ENCODE data around the gene HMX1.

HMX1 gene

DNA sequence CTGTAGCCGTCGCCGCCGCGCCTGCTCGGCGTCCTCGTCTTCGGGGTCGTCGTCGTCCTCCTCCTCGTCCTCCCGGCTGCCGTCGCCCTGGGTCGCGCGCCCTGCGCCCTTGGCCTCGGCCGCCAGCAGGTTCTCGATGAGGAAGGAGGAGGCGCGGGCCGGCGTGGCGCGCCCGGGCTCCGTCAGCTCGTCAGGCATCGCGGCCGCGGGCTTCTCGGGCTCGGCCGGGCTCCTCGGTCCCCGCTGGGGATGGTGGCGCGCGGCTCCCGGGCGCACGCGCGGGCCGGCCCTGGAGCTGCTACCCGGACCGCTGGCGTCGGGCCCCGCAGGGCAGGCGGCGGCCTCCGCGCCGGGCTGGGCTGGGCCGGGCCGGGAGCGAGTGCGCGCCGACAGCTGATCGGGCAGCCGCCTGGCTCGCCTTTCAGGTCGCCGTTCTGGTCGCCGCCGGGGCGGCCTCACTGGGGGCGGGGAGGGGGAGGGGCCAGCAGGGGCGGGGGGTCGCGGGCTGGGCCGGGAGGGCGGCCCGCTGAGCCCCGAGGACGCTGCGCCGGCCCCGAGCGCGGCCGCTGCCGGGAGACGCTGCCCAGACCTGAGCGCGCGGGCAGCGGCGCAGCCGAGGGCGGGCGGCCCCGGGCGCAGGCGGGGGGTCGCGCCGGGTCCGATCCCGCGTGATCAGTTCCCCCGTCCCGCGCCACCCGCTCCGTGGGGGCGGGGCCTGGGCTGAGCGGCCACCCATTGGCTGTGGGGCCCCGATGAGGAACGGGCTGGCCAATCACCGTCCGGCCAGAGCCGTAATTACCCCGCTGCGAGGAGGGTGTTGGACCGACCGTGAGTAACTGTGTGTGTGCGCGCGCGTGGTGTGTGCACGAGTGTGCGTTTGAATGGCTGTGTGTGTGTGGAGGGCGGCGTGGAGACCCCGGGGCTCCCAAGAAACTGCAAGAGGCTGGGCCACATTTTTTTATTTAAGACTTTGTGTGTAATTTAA, at the start of gene HMX1:
TSS of gene HMX1 (minus strand) at position 423 of the 985 bp plus-strand sequence. CDS start at position 198, 225 bp downstream.
- peak; percentile 53 for DNase-seq (ENCODE audit: low spot score)

DNA sequence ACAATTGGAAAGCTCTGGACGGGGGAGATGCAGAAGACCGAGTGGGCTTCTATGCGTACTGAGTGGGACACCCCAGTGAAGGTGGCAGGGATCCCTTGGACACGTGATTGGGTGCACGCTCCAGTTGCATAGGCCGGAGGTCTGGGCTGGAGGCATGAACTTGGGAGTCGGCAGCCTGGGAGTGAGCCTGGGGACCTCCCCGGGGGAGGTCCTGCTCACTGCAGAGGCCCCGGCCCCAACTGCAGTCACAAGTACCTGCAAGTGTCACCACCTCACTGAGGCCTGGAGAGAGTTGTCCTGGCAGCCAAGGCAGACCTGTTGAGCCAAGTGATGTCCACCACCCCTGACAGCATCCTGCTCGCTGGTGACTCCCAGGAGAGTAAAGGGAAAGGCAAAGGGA, 49.3 kb upstream of the HMX1 start:
- no peak for DNase-seq (ENCODE audit: low spot score)

- DNase-seq (ENCODE audit: low spot score) = no peak
These were observed 48.8 kb upstream of the HMX1 start for GRCh38 chr4:8920289-8920965.

- no peak for DNase-seq (ENCODE audit: low spot score)
These were observed 48.1 kb upstream of the HMX1 start for GRCh38 chr4:8919651-8920288.

DNA sequence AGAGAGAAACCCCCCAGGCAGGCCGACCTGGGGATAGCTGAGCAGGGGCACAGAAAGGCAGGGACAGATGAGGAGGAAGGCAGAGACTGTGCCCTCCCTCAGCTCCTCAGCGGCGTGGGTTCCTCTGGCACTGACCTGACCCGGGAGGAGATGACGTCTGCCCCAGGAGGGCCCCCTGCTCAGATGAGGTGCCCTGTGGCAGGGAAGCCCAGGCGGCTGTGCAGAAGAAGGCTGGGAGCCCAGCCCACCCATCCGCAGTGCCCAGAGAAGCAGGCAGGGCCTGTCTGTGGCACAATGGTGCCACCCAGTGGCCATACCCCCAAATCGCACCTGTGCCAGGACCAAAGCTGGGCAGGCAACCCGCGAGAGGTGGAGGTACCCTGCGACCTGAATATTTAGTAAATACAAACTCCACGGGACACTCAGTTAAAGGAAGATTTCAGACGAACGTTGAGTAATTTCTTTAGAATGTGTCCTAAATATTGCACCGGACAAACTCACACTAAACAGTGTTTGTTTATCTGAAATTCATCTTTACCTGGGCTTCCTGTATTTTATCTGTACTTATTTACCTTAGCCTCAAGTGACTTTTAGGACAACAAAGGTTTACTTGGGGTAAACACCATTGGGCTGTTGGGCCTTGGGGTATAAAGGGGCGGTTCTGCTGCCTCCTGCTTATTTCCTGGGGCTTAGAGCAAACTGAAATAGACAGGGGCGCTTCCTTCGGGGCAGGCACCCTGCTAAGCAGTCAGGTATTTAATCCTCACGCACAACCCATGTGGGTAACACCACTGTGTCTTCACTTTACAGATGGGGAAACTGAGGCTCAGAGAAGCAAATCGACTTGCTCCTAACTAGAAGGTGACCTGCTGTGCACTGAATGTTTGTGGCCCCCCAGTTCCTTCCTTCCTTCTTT, 46.5 kb upstream of the HMX1 start:
- DNase-seq (ENCODE audit: low spot score) = peak; percentile 32

DNA sequence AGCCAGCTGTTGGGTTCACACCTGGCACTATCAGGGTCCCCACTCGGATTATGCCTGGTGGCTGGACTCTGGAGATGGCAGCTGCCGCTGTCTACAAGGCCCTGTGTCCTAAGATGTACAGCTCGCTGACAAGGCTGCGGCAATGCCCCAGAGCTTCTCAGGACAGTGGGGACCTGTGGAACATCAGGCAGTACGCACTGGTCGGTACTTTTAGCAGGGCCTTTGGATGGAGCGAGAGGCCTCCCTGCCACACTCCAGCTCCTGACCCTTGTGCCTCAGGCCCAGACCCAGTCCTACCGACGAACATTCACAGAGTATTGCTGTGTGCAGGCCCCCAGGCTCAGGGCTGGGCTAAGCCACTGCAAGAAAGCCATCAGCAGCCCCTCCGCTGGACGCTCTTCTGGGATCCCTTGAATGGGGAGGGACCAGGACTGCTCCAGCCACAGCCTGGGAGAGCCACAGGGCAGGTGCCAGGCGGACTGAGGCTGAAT, 45.7 kb upstream of the HMX1 start:
- DNase-seq (ENCODE audit: low spot score) = no peak

DNA sequence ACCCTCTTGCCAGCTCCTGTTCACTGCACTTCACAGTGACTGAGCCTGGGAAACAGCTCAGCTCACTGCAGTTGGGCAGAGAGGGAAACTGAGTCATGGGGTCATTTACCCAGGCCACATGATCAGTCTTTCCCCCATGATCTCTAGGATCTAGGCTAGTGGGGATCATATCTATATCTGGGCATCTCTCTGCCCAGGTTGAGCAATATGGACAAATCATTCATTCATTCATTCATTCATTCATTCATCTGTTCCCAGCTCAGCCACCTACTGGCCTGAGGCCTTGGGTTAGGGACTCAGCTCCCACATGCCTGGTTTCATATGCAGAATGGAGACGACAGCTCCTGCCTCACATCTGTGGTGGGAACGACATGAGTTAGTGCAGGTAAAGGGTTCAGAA, 45.3 kb upstream of the HMX1 start:
- no peak for DNase-seq (ENCODE audit: low spot score)

GRCh38 chr4:8916351-8916885, 44.8 kb upstream of the HMX1 start:
- DNase-seq (ENCODE audit: low spot score) = no peak

GRCh38 chr4:8915201-8916200, 43.9 kb upstream of the HMX1 start:
- no peak for DNase-seq (ENCODE audit: low spot score)

DNA sequence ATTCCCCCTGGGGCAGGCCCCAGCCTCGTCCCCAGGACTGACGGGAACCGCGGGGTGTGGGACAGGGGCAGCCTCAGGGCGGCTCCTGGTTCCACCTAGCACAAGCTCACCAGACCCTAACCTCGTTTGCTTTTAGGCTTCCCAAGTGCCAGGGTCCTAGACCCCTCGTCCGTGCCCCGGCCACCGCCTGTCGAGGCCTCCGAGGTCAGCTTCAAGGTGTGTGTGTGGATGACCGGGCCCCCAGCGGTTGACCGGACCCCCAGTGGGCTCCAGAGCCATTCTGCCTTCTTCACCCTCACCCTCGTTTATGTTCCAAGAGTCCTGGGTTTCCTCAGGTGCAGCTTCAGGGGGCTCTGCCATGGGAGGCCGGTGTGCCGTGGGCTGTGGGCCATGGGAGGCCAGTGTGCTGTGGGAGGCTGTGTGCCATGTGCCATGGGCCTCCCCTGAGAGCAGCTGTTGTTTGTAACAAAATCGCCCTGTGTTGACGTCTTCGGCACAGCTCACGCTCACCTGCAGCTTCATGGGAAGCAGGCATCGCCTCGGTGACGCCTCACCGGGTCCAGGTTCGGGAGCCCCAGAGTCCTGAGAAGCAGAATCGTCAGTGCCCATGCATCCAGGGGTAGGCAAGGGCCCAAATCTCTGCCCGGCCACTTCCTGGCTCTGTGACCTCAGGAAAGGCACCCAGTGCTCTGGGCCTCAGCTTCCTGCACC, 43.0 kb upstream of the HMX1 start:
- DNase-seq (ENCODE audit: low spot score) = no peak

DNA sequence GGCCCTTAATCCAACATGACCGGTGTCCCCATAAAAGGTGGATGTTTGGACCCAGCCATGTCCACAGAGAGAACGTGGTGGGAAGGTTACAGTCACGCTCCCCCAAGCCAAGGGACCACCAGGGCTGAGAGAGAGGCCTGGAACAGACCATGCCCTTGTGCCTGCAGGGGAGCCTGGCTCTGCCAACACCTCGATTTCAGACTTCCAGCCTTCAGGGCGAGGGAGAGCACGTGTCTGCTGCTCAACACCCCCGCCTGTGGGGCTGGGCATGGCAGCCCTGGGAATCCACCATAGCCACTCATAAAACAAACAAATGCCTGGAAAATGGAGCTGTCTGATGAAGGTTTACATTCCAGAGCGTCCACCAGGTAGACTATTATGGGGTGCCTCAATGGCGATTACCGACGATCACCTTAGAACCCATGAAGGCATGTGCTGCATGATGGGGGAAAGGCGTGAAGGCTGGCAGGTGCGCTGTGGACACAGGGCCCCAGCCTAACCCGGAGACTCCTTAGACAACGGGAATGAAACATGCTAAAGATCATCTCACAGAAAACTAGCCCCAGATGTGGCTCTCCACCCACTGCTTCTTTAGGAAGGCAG, 42.3 kb upstream of the HMX1 start:
- DNase-seq (ENCODE audit: low spot score) = no peak

DNA sequence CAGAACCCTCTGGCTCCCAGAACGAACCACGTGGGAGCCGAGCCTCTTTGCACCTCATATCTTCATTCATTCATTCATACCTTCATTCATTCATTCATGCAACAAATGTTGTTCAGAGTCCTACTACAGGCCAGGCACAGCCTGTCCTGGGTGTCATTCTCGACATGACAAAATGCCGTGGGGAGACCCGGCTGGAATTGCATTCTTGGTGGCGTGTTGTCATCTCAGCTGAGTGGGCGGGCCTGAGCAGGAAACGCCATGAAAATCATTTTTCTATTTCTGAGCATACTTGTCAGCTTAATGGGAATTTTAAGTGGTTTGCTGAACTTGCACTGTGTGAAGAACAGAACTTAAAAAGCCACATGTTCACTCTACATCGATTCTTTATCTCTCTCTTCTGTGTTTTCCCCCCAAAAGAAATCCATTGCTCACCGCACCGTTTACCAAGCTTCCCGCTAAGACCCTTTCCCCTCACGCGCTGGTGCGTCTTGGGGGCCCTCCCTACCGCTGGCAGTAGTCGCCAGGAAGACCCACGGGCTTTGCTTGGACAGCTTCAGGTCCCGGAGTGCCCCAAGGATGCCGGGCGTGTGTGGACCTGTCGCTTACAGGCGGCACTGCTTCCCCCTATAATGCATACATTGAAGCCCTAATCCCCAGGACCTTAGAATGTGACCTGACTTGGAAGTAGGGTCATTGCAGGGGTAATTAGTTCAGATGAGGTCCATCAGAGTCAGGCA, 41.6 kb upstream of the HMX1 start:
- DNase-seq (ENCODE audit: low spot score) = no peak

DNA sequence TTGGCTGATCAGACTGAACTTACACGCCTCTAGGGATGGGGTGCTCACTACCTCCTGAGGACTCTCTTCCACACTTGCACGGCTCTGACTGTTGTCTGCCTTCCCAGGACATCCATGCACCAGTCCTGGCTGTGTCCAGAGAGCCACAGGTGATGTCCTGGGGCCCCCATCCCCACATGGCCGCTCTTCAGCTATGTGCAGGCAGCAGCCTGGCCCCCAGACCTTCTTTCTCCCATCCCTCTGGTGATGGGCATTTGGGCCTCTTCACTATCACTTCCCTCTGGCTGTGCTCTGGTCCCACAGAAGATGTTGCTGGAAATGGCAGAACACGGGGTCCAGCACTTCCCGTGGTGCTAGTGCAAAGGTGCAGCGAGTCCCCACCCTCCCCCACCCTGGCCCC, 40.9 kb upstream of the HMX1 start:
- DNase-seq (ENCODE audit: low spot score) = no peak

GRCh38 chr4:8912089-8912455, 40.4 kb upstream of the HMX1 start:
- DNase-seq (ENCODE audit: low spot score) = no peak

GRCh38 chr4:8911316-8912088, 39.9 kb upstream of the HMX1 start:
- DNase-seq (ENCODE audit: low spot score) = peak; percentile 7

DNA sequence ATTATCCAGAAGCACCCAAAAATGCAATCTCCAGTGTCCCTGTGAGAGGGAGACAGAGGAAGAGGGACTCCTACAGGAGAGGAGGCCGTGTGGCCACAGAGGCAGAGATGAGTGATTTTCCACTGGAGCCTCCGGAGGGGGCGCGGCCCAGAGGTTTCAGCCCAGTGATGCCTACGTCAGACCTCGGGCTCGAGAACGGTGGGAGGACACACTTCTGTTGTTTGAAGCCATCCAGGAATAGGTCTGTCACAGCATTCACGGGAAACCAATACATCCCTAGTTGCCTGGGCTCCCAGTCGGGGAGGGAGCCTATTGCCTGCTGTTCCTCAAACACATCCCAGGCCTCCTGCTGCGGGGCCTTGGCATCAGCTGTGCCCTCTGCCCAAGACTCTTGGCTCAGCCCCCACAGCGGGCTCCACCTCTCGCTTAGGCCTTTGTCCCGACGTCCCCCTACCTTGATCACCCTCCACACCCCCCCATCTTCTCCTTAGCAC, 39.2 kb upstream of the HMX1 start:
- no peak for DNase-seq (ENCODE audit: low spot score)
